ENCODE results near the gene PALD1.
A peak's percentile ranks its signal among the peaks of the same experiment; 100 is the strongest.

The PALD1 gene

DNA sequence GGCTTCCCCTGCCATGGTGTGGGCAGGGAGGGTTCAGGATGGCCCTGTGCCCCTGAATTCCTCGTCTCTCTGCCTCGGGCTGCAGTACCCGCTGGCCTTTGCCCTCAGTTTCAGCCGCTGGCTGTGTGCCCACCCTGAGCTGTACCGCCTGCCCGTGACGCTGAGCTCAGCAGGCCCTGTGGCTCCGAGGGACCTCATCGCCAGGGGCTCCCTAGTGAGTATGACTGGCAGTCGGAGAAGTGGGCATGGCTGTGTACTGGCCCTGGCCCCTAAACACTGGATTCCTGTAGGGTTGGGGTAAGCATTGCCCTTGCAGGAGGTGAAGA lies 59.6 kb downstream of the PALD1 start:
- DNase-seq, result no peak

GRCh38 chr10:70538731-70539338 lies 60.3 kb downstream of the PALD1 start:
- no peak for DNase-seq

DNA sequence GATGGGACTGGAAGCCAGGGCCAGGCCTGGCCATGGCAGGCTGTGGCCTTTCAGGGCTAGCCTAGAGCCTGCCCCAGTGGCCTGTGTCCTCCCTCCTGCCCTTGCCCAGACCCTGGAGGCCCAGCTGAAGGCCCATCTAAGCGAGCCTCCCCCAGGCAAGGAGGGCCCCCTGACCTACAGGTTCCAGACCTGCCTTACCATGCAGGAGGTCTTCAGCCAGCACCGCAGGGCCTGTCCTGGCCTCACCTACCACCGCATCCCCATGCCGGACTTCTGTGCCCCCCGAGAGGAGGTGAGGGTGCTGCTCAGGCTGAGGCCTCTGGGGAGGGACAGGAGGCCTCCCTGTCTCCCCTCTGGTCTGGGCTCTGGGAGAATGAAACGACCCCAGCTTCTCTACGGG lies 60.9 kb downstream of the PALD1 start:
- DNase-seq, result no peak

DNA sequence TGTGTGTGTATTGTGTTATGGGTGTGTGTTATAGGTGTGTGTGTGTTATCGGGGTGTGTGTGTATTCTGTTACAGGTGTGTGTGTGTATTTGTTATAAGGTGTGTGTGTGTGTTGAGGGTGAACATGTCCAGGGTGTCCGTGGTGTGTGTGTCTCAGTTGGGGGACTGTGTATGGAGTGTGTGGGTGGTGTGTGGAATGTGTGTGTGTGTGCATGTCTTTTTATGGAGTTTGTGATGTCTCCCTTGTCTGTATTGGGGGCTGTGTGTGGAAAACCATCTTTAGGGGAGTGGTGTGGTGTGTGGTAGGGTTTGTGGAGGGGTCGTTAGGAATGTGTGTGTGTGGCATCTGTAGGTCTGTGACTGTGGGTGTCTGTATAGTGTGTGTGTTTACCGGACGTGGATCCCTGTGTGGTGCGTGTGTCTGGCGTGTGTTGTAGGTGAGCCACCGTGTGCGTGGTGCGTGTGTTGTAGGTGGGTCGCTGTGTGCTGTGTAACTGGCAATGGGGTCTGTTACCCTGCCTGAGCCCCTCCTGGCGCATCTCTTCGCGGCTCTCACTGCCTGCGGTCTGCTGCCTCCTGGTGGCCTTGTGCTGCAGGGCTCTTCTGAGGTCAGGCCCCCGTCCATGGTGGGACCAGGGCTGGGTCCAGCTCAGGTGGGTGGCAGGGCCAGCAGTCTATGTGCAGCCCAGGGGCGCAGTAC lies 61.7 kb downstream of the PALD1 start:
- DNase-seq, result no peak

DNA sequence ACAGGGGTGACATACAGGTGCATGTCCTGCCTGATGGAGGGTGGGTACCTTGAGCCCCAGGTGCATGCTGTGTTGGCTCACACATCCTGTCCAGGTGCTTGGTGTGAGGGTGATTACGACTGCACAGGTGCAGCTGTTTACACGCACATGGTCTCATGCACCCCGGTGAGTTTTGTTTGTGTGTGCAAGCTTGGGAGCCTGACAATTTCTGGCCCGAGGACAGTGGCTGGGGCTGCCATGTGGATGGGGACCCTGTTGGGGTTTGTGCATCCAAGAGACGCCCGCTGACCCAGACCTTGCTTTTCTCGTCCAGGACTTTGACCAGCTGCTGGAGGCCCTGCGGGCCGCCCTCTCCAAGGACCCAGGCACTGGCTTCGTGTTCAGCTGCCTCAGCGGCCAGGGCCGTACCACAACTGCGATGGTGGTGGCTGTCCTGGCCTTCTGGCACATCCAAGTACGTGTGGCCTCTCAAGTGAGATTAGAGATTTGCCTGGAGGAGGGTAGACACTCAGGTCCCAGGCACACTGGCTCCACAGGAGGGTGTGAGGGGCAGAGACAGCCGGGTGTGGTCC lies 62.3 kb downstream of the PALD1 start:
- no peak for DNase-seq

DNA sequence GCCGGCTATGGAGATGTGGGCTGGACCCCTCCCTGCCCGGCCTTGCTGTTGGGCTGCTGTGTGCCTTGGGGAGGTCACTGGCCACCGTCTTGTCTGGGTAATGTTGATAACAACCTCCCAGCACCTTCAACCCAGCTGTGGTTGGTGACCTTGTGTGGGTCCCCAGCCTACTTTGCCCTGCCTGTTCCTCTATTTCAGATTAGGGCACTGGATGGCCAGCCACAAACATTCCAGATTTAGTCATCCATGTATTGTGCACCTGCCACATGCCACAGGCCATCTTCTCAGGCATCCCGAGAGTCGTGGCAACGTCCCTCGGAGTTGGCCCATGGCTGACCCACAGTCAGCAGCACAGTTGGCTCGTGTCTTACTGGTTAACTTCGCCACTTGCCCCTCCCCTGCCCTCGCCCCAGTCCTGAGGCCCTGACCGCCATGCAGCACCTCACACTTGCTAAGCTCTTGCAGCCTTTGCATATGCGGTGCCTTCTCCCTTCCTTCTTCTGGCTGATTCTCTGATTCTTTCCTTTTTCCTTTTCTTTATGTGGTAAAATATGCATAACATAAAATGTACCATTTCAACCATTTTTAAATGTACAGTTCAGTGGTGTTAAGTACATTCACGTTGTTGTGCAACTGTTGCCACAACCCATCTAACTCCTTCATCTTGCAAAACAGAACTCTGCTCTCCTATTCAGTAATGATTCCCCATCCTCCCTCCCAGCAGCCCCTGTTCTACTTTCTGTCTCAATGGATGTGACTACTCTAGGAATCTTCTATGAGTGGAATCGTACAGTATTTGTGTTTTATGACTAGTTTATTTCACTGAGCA lies 63.4 kb downstream of the PALD1 start:
- no peak for DNase-seq

GRCh38 chr10:70542565-70542938 lies 64.0 kb downstream of the PALD1 start:
- no peak for DNase-seq

DNA sequence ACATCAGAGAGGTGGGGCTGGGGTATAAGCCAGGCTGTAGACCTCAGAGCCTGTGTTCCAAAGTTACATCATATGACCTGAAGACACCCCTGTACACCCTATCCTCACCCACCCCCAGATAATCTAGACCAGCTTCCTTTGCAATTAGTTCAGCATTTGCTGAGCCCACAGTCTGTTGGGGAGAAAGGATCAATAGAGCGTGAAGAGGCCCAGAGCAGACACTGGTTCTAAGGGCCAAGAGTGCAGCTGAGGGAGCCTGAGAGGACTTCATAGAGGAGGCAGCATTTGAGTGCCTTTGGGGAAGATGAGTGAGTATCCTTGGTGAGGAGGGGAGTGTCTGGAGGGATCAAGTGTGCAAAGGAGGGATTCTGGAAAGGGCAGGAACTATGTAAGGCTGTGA lies 65.3 kb downstream of the PALD1 start:
- no peak for DNase-seq

GRCh38 chr10:70544431-70545340 lies 66.1 kb downstream of the PALD1 start:
- no peak for DNase-seq

- DNase-seq, result no peak
Measured at GRCh38 chr10:70546584-70546983, 68.0 kb downstream of the PALD1 start.

DNA sequence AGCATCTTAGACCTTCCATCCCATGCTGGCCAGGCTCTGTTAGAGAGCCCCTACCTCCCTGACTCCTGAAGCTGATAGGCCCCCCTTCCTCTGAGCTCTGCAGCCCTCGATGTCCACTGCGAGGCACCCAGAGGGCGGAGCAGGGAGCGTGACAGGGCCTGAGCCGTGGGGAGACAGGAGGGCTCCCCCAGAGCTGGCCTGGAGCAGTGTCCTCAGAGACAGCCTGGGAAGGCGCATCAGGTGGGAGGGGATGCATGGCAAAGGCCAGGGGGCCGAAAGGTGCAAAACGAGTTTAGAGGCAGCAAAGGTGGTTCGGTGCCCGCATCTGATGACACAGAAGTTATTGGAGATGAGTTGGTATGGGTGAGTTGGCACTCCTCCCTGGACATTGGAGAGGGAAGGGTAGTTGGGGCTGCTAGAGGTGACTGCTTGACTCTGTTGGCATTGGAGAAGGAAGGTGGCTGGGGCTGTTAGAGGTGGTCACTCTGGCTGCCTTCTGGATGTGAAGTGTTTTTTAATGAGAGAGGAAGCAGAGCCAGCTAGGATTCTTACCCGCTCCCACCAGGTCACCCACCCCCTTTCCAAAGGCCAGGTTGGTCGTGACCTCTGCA lies 70.9 kb downstream of the PALD1 start:
- no peak for DNase-seq

- DNase-seq, result peak; percentile 67
Measured at GRCh38 chr10:70549962-70550458, 71.4 kb downstream of the PALD1 start.

GRCh38 chr10:70550459-70550858 lies 71.9 kb downstream of the PALD1 start:
- DNase-seq, result no peak

- DNase-seq, result no peak
Measured at GRCh38 chr10:70551466-70551865, 72.9 kb downstream of the PALD1 start.

DNA sequence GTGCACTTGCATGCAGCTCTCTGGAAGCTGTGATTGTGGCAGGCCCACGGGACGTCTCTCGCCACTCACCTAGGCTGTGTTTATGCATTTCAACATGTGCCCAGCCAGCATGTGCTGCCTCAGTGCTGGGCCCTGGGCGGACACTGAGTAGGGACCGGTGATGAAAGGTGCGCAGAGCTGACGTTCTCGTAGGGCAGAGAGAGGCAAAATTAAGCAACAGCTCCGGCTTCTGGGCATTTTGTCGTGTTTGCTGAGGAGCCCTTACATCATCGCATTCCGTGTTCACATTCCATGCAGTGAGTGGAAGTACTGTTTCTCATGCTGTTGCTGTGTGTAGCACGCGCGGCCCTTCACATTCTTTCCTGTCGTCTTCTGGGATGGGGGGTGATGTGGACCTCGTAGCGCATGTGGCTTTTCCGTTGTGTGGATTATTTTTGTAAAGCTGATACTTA lies 73.4 kb downstream of the PALD1 start:
- DNase-seq, result no peak

DNA sequence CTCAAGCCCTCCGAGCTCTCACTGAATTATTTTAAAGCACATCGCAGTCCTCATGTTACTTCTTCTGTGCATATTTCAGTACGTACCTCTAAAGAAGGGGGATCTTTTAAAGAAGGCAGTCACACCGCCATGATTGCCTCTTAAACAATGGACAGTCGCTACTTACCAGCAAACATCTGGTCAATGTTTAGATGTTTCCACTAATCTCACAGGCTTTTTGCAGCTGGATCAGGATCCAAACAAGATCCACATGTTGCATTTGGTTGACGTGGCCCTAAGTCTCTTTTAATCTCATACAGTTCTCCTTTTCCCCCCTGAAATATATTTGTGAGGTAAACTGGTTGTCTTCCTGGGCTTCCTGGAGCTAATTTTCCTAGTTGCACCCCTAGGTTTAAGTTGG lies 74.0 kb downstream of the PALD1 start:
- no peak for DNase-seq

- no peak for DNase-seq
Measured at GRCh38 chr10:70555371-70555770, 76.8 kb downstream of the PALD1 start.

DNA sequence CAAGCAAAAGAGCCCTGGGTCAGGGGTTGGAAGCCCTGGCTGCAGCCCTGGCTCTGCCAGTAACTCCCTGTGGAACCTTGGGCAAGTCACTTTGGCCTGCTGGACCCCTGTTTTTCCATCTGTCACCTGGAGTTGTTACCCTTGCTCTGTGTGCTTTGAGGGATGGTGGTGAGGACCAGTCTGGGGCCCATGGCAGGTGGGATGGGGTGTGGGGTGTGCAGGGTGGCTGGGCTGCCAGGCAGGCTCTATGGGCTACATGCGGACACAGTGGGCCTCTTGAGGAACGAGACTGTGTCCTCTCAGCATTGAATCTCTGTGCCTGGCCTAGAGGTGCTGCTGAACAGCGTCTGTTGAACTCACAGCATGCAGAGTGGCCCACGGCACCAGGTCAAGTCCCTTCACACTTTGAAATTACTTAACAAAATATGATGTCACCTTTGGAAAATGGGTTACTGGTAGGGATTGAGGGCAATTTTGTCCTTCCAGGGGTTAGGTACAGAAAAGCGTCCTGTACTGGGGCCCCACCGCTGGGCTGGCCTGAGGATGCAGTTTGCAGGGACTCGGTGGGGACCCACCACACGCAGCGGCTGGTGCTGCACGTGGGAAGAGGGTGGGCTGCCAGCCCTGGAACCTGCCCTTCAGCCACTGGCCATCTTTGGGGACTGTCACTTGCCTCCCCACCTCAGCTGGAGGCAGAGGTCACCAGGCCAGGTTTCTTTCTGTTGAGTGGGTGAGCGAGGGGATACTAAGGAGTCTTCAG lies 78.7 kb downstream of the PALD1 start:
- DNase-seq, result no peak

DNA sequence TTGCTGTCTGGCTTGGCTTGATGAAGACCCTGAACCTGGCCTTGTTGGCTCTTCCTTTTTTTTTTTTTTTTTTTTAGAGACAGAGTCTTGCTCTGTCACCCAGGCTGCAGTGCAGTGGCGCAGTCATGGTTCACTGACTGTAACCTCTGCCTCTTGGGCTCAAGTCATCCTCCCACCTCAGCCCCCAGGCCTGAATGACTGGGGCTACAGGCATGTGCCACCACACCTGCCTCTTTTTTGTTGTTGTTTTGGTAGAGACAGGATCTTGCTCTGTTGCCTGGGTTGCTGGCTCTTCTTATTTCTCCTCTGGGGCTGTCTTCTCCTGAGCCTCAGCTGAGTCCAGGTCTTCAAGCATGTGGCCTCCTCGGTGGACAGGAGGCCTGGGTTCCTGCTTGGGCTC lies 79.3 kb downstream of the PALD1 start:
- DNase-seq, result no peak

GRCh38 chr10:70558295-70558694 lies 79.7 kb downstream of the PALD1 start:
- no peak for DNase-seq
